Panc1 (cell line): Measurements from ENCODE around the gene CHRNB1. TPM values are rescaled to one million over a fixed set of nuclear protein-coding genes. Genes with fewer than 3 reads are reported as not detected.

Experiments used
- ATAC-seq: fragments of 200-7000 bp; cut with Tn5 transposase; 2 replicates; pipeline ENCODE4 v1.9.1; 2020; ENCODE audit warnings: mild to moderate bottlenecking, moderate library complexity
- BruUV-seq: library from RNA; stranded (reverse); fragments of 400-500 nt; replicated peaks from 2 replicates; lab custom pipeline; 2021; lab: Mats Ljungman, UMichigan
- CTCF ChIA-PET: fragments of 300-600 bp; sonication (Branson Sonifier 250); formaldehyde crosslinking; loops from one replicate; lab custom pipeline; 2022; ENCODE audit warnings: antibody characterized with exemption; lab: Charles Lee
- POLR2A ChIA-PET: fragments of 300-600 bp; sonication (Branson Sonifier 250); formaldehyde crosslinking; loops from one replicate; lab custom pipeline; 2022; ENCODE audit warnings: antibody characterized with exemption; lab: Charles Lee
- DNase-seq: peaks from one replicate; pipeline ENCODE4 v3.0.0-alpha.2; 2010; ENCODE audit warnings: low read depth, low spot score
- H3K27ac ChIP-seq: 2 replicates; pipeline ENCODE4 v1.5.1; 2011; ENCODE audit warnings: mild to moderate bottlenecking, low read length, inconsistent platforms
- H3K27me3 ChIP-seq: fragments of 200-500 bp; sonication (Bioruptor generic); 2 replicates; pipeline ENCODE4 v1.6.0; 2014; ENCODE audit warnings: low read length, inconsistent platforms; ENCODE audit not compliant: control insufficient read depth, insufficient read depth
- H3K36me3 ChIP-seq: fragments of 200-500 bp; sonication (Bioruptor generic); 2 replicates; pipeline ENCODE4 v1.5.1; 2014; ENCODE audit warnings: inconsistent platforms, mild to moderate bottlenecking, low read length, moderate library complexity; ENCODE audit not compliant: control insufficient read depth, insufficient read depth
- H3K4me1 ChIP-seq: 2 replicates; pipeline ENCODE4 v1.5.1; 2011; ENCODE audit warnings: inconsistent platforms, mild to moderate bottlenecking, low read length, moderate library complexity; ENCODE audit not compliant: control insufficient read depth, insufficient read depth
- H3K4me3 ChIP-seq, 2 experiments: 2 replicates each; pipeline ENCODE4 v1.5.1; 2011 to 2012; ENCODE audit warnings: low read depth in 2 of 2, low read length in 2 of 2, mild to moderate bottlenecking in 2 of 2, inconsistent platforms in 1 of 2, moderate library complexity in 1 of 2
- H3K9me3 ChIP-seq: fragments of 200-500 bp; sonication (Bioruptor generic); 2 replicates; pipeline ENCODE4 v1.5.1; 2014; ENCODE audit warnings: low read depth, mild to moderate bottlenecking, inconsistent platforms, low read length, moderate library complexity; ENCODE audit not compliant: control insufficient read depth, insufficient read depth
- CTCF ChIP-seq: fragments of 450-650 bp; IDR thresholded peaks from 2 replicates; pipeline ENCODE4 v1.5.1; 2017; ENCODE audit warnings: mild to moderate bottlenecking
- POLR2AphosphoS5 ChIP-seq: IDR thresholded peaks from 2 replicates; pipeline ENCODE4 v1.6.1; 2012; ENCODE audit warnings: mild to moderate bottlenecking, low read depth, low read length, moderate library complexity
- REST ChIP-seq, 2 experiments: IDR thresholded peaks; 2 replicates each; pipeline ENCODE4 v1.6.1; 2011 to 2012; ENCODE audit warnings: low read depth in 2 of 2, control low read depth in 1 of 2, low read length in 1 of 2, mild to moderate bottlenecking in 1 of 2, moderate library complexity in 1 of 2; ENCODE audit not compliant: insufficient read depth in 1 of 2
- SIN3A ChIP-seq: IDR thresholded peaks from 2 replicates; pipeline ENCODE4 v1.6.1; 2012; ENCODE audit warnings: low read depth, mild to moderate bottlenecking, low read length, moderate library complexity, borderline replicate concordance; ENCODE audit not compliant: insufficient read depth
- TCF7L2 ChIP-seq: IDR thresholded peaks from 2 replicates; pipeline ENCODE4 v1.6.1; 2011; ENCODE audit warnings: mild to moderate bottlenecking, low read depth, low read length, inconsistent platforms
- in situ Hi-C: cut with HindIII; loops from 2 replicates; pipeline ENCODE4 v1.10.0; 2016; ENCODE audit warnings: low sequenced_read_pairs, low pct_unique_long_range_greater_than_20kb
- intact Hi-C: fragments of 100-400 bp; cut with micrococcal nuclease; formaldehyde crosslinking; loops from one replicate; pipeline ENCODE4 v1.10.0; 2022; ENCODE audit not compliant: unreplicated experiment
- total RNA-seq: library from RNA; stranded (reverse); gene quantifications from one replicate; pipeline ENCODE4 v1.2.1, GENCODE V29; 2021; ENCODE audit not compliant: unreplicated experiment

The CHRNB1 gene
- total RNA-seq, 1 experiment from 2014 or later: 14.3 TPM

- Histone ChIP-seq H3K4me3 (peak overlapping the region; percentile 51 to 73), H3K27me3 (no peaks in the 10 kb centered on the region), H3K4me1 (peaks cover 18% of the 10 kb centered on the region), H3K27ac (peak overlapping the region; percentile 70), H3K9me3 (no peaks in the 10 kb centered on the region), H3K36me3 (no peaks in the 10 kb centered on the region)
- DNase-seq (no peak), ATAC-seq (no peak)
- intact Hi-C loops: no loop called here
- in situ Hi-C loops: no loop called here
- no TSS peak for BruUV-seq
- ChIA-PET CTCF (no interaction called here), POLR2A (no interaction called here)
- TF ChIP-seq TCF7L2 (no peak), POLR2AphosphoS5 (no peak), SIN3A (no peak)
These were observed 4.6 kb upstream of the CHRNB1 start for GRCh38 chr17:7440113-7440833.

- intact Hi-C loops (no loop called here), in situ Hi-C loops (no loop called here)
- no peaks in the 10 kb centered on the region for H3K27me3 ChIP-seq
- ChIA-PET POLR2A (interaction anchor here (0.5 to 0.7 kb wide), 3 partner anchors 10 to 17 kb away, joined by 3 to 16 read pairs (median 6); no protein-coding TSS in a partner anchor), CTCF (interaction anchor here (0.6 to 0.8 kb wide), 3 partner anchors 85 to 120 kb away, joined by 3 to 5 read pairs (median 4); no protein-coding TSS in a partner anchor)
- H3K27ac ChIP-seq: peak overlapping the region; percentile 66
- H3K36me3 ChIP-seq: no peaks in the 10 kb centered on the region
- no peak for TF ChIP-seq SIN3A
- no peak for TF ChIP-seq POLR2AphosphoS5
- TF ChIP-seq CTCF: no peak
- no peak for TF ChIP-seq TCF7L2
- TF ChIP-seq REST (IDR thresholded peaks at IDR 0.05; ENCODE audit: insufficient read depth in 1 of 2, low read depth in 2 of 2, low read length in 1 of 2): no peak
- H3K4me1 ChIP-seq: peaks cover 18% of the 10 kb centered on the region
- H3K9me3 ChIP-seq: no peaks in the 10 kb centered on the region
- no peak for ATAC-seq
- peak overlapping the region; percentile 51 to 73 for H3K4me3 ChIP-seq
- DNase-seq: no peak
- no TSS peak for BruUV-seq
These were observed 4.0 kb upstream of the CHRNB1 start for GRCh38 chr17:7440834-7441195.

GRCh38 chr17:7441266-7441665 lies 3.6 kb upstream of the CHRNB1 start:
- Histone ChIP-seq H3K36me3 (no peaks in the 10 kb centered on the region), H3K9me3 (no peaks in the 10 kb centered on the region), H3K27me3 (no peaks in the 10 kb centered on the region), H3K4me1 (peaks cover 18% of the 10 kb centered on the region), H3K27ac (no peak overlapping the region), H3K4me3 (no peak overlapping the region)
- POLR2A ChIA-PET: interaction anchor here (0.5 to 0.7 kb wide), 3 partner anchors 10 to 16 kb away, joined by 3 to 16 read pairs (median 6); no protein-coding TSS in a partner anchor
- TF ChIP-seq REST (IDR thresholded peaks at IDR 0.05; ENCODE audit: insufficient read depth in 1 of 2, low read depth in 2 of 2, low read length in 1 of 2) (no peak), CTCF (no peak), SIN3A (no peak)
- ATAC-seq: no peak
- CTCF ChIA-PET: interaction anchor here (0.6 to 0.8 kb wide), 3 partner anchors 85 to 119 kb away, joined by 3 to 5 read pairs (median 4); no protein-coding TSS in a partner anchor
- no peak for DNase-seq
- no TSS peak for BruUV-seq
- in situ Hi-C loops (no loop called here), intact Hi-C loops (no loop called here)
